DND-41 (cell line): ENCODE data around the gene ZFYVE28.

Experiments
- CTCF ChIP-seq: IDR thresholded peaks from 2 replicates; pipeline ENCODE4 v1.5.1; 2012; ENCODE audit warnings: borderline replicate concordance, low read length, moderate library complexity, mild to moderate bottlenecking; ENCODE audit not compliant: poor library complexity, severe bottlenecking; ENCODE audit errors: extremely low read depth
- EZH2 ChIP-seq: IDR thresholded peaks from 3 replicates; pipeline ENCODE4 v1.6.1; 2012; ENCODE audit warnings: borderline replicate concordance, low read depth, mild to moderate bottlenecking, moderate library complexity, low read length, inconsistent platforms; ENCODE audit not compliant: severe bottlenecking

- TF ChIP-seq CTCF: no peak
- TF ChIP-seq EZH2: no peak
Observed at GRCh38 chr4:2266181-2266580, 152.3 kb downstream of the ZFYVE28 start.
